GM18511 (cell line): Measurements from ENCODE around the gene PDZD7.

Experiments
- ATAC-seq: cut with Tn5 transposase; IDR thresholded peaks from one replicate; pipeline ENCODE4 v1.9.1; 2021; ENCODE audit warnings: mild to moderate bottlenecking, moderate library complexity; ENCODE audit not compliant: unreplicated experiment

PDZD7 gene

GRCh38 chr10:101020427-101021075 lies 10.4 kb downstream of the PDZD7 start:
- ATAC-seq: no peak

GRCh38 chr10:101019440-101019703 lies 11.6 kb downstream of the PDZD7 start:
- no peak for ATAC-seq

- peak; percentile 61 for ATAC-seq
These were observed 12.1 kb downstream of the PDZD7 start for GRCh38 chr10:101018600-101019439.

GRCh38 chr10:101018118-101018599 lies 12.8 kb downstream of the PDZD7 start:
- no peak for ATAC-seq

GRCh38 chr10:101016814-101017213 lies 14.1 kb downstream of the PDZD7 start:
- ATAC-seq: no peak

- ATAC-seq: no peak
These were observed 15.4 kb downstream of the PDZD7 start for GRCh38 chr10:101015582-101015973.

GRCh38 chr10:101014966-101015581 lies 15.9 kb downstream of the PDZD7 start:
- ATAC-seq: no peak

GRCh38 chr10:101014230-101014884 lies 16.6 kb downstream of the PDZD7 start:
- no peak for ATAC-seq

- no peak for ATAC-seq
These were observed 17.5 kb downstream of the PDZD7 start for GRCh38 chr10:101013365-101013825.

GRCh38 chr10:101012525-101013364 lies 18.2 kb downstream of the PDZD7 start:
- ATAC-seq: peak; percentile 79

GRCh38 chr10:101011517-101012423 lies 19.2 kb downstream of the PDZD7 start:
- no peak for ATAC-seq

GRCh38 chr10:101010329-101010728 lies 20.6 kb downstream of the PDZD7 start:
- no peak for ATAC-seq

GRCh38 chr10:101008823-101009423 lies 22.0 kb downstream of the PDZD7 start:
- no peak for ATAC-seq

GRCh38 chr10:101007915-101008822 lies 22.8 kb downstream of the PDZD7 start:
- no peak for ATAC-seq

GRCh38 chr10:101007099-101007711 lies 23.7 kb downstream of the PDZD7 start:
- no peak for ATAC-seq

GRCh38 chr10:101006593-101007098 lies 24.3 kb downstream of the PDZD7 start:
- ATAC-seq: no peak

GRCh38 chr10:101005869-101006567 lies 24.9 kb downstream of the PDZD7 start:
- no peak for ATAC-seq
